H1 (cell line): ENCODE data around the gene PGAP3. TPM values are rescaled to one million over a fixed set of nuclear protein-coding genes. Genes with fewer than 3 reads are reported as not detected.

ENCODE experiments used
- CTCF ChIA-PET: fragments of 300-600 bp; sonication (Branson Sonifier 250); formaldehyde crosslinking; loops from one replicate; lab custom pipeline; 2021; ENCODE audit not compliant: partially characterized antibody; lab: Charles Lee
- POLR2A ChIA-PET: fragments of 300-600 bp; sonication (Branson Sonifier 250); formaldehyde crosslinking; loops from one replicate; lab custom pipeline; 2021; ENCODE audit warnings: inconsistent platforms; ENCODE audit not compliant: partially characterized antibody; lab: Charles Lee
- DNase-seq, 2 experiments: peaks; one replicate each; pipeline versions ENCODE4 v3.0.0 to v3.0.0-alpha.2; 2010 to 2022; ENCODE audit warnings: low spot score in 2 of 2, low read depth in 1 of 2, mixed read lengths in 1 of 2
- FAIRE-seq: peaks from 2 replicates; lab custom pipeline; 2011; peaks lifted over from hg19 to GRCh38; lab: Jason Lieb, UNC
- H2AFZ ChIP-seq: 2 replicates; pipeline ENCODE4 v1.8.1; 2012; ENCODE audit warnings: low read length, inconsistent platforms
- H2AK5ac ChIP-seq: 2 replicates; pipeline ENCODE4 v1.6.1; 2013; ENCODE audit warnings: low read depth, low read length
- H2BK120ac ChIP-seq: replicated peaks from 2 replicates; pipeline ENCODE3; 2013; ENCODE audit warnings: low read depth, low read length, inconsistent platforms
- H2BK12ac ChIP-seq: 2 replicates; pipeline ENCODE4 v1.6.1; 2013; ENCODE audit warnings: low read depth, low read length
- H2BK15ac ChIP-seq: 2 replicates; pipeline ENCODE4 v1.6.1; 2013; ENCODE audit warnings: low read length
- H2BK20ac ChIP-seq: 2 replicates; pipeline ENCODE4 v1.6.1; 2013; ENCODE audit warnings: low read length
- H2BK5ac ChIP-seq: 2 replicates; pipeline ENCODE4 v1.6.1; 2013; ENCODE audit warnings: low read depth, low read length
- H3K14ac ChIP-seq: 2 replicates; pipeline ENCODE4 v1.6.1; 2013; ENCODE audit warnings: inconsistent platforms; ENCODE audit not compliant: insufficient read length
- H3K18ac ChIP-seq: 2 replicates; pipeline ENCODE4 v1.6.1; 2013; ENCODE audit warnings: low read length; ENCODE audit errors: extremely low read depth
- H3K23ac ChIP-seq: 2 replicates; pipeline ENCODE4 v1.6.1; 2013; ENCODE audit warnings: inconsistent platforms; ENCODE audit not compliant: insufficient read length
- H3K23me2 ChIP-seq: 2 replicates; pipeline ENCODE4 v1.6.1; 2013; ENCODE audit warnings: low read depth, low read length
- H3K27ac ChIP-seq: 2 replicates; pipeline ENCODE4 v1.6.1; 2011; ENCODE audit warnings: low read depth, low read length, inconsistent platforms
- H3K27me3 ChIP-seq, 4 experiments: replicated peaks in 1 of 4; 1 replicate in 1 of 4; 2 replicates in 3 of 4; pipeline versions ENCODE4 v1.6.1 to v1.8.1; 2011 to 2013; ENCODE audit warnings: low read length in 3 of 4, mild to moderate bottlenecking in 3 of 4, inconsistent platforms in 2 of 4, mixed read lengths in 2 of 4, moderate library complexity in 1 of 4; ENCODE audit not compliant: control insufficient read depth in 3 of 4, insufficient read depth in 3 of 4; ENCODE audit errors: extremely low read depth in 1 of 4
- H3K36me3 ChIP-seq, 4 experiments: 2 replicates each; pipeline versions ENCODE4 v1.6.1 to v1.8.1; 2011 to 2013; ENCODE audit warnings: mild to moderate bottlenecking in 4 of 4, low read length in 3 of 4, moderate library complexity in 2 of 4, control low read depth in 1 of 4, inconsistent platforms in 1 of 4; ENCODE audit not compliant: insufficient read depth in 4 of 4, control insufficient read depth in 2 of 4
- H3K4ac ChIP-seq: replicated peaks from 2 replicates; pipeline ENCODE3; 2013; ENCODE audit warnings: low read length, low read depth, mixed read lengths, inconsistent platforms; ENCODE audit not compliant: insufficient read length
- H3K4me1 ChIP-seq, 4 experiments: replicated peaks in 1 of 4; 1 replicate in 1 of 4; 2 replicates in 3 of 4; pipeline versions ENCODE4 v1.6.1 to v1.8.1; 2011 to 2013; ENCODE audit warnings: low read length in 3 of 4, inconsistent platforms in 2 of 4, mixed read lengths in 1 of 4; ENCODE audit not compliant: insufficient read depth in 4 of 4, control insufficient read depth in 3 of 4
- H3K4me2 ChIP-seq, 2 experiments: 2 replicates each; pipeline versions ENCODE4 v1.6.1 to v1.8.1; 2011 to 2013; ENCODE audit warnings: low read depth in 2 of 2, low read length in 2 of 2, control low read depth in 1 of 2, inconsistent platforms in 1 of 2, mild to moderate bottlenecking in 1 of 2; ENCODE audit not compliant: insufficient read depth in 1 of 2
- H3K4me3 ChIP-seq, 4 experiments: fragments of 200-600, 300-600 bp in 1 of 4; sonication (generic), shearing (Covaris generic), sonication (Bioruptor Twin) in 1 of 4; 2 replicates each; pipeline versions ENCODE4 v1.5.1 to v1.8.1; 2011 to 2016; ENCODE audit warnings: low read length in 4 of 4, low read depth in 3 of 4, control low read depth in 2 of 4, inconsistent platforms in 2 of 4, mild to moderate bottlenecking in 2 of 4, mixed read lengths in 1 of 4, moderate library complexity in 1 of 4; ENCODE audit not compliant: insufficient read depth in 2 of 4; ENCODE audit errors: extremely low read depth in 1 of 4
- H3K56ac ChIP-seq: replicated peaks from 2 replicates; pipeline ENCODE3; 2013; ENCODE audit warnings: low read depth, mild to moderate bottlenecking, mixed read lengths, low read length, inconsistent platforms; ENCODE audit not compliant: insufficient read length
- H3K79me1 ChIP-seq: 2 replicates; pipeline ENCODE4 v1.6.1; 2013; ENCODE audit warnings: low read depth, low read length, control low read depth
- H3K79me2 ChIP-seq, 2 experiments: 2 replicates each; pipeline versions ENCODE4 v1.6.1 to v1.8.1; 2012 to 2013; ENCODE audit warnings: low read length in 2 of 2, mild to moderate bottlenecking in 2 of 2, inconsistent platforms in 1 of 2; ENCODE audit not compliant: insufficient read depth in 2 of 2, control insufficient read depth in 1 of 2
- H3K9ac ChIP-seq, 4 experiments: replicated peaks in 1 of 4; 1 replicate in 1 of 4; 2 replicates in 3 of 4; pipeline versions ENCODE4 v1.6.1 to v1.8.1; 2011 to 2013; ENCODE audit warnings: low read depth in 3 of 4, low read length in 3 of 4, control low read depth in 2 of 4, mild to moderate bottlenecking in 2 of 4, moderate library complexity in 2 of 4, inconsistent platforms in 1 of 4; ENCODE audit errors: extremely low read depth in 1 of 4
- H3K9me3 ChIP-seq, 2 experiments: 2 replicates each; pipeline versions ENCODE4 v1.6.1 to v1.8.1; 2012 to 2013; ENCODE audit warnings: mild to moderate bottlenecking in 2 of 2, moderate library complexity in 2 of 2, control low read depth in 1 of 2, inconsistent platforms in 1 of 2, low read depth in 1 of 2, low read length in 1 of 2, mixed read lengths in 1 of 2; ENCODE audit not compliant: insufficient read depth in 2 of 2
- H4K20me1 ChIP-seq, 2 experiments: replicated peaks in 1 of 2; 2 replicates each; pipeline versions ENCODE3 to v1.8.1; 2011 to 2013; ENCODE audit warnings: inconsistent platforms in 2 of 2, low read length in 2 of 2, mild to moderate bottlenecking in 1 of 2; ENCODE audit not compliant: insufficient read depth in 2 of 2, control insufficient read depth in 1 of 2
- H4K5ac ChIP-seq: 2 replicates; pipeline ENCODE4 v1.6.1; 2013; ENCODE audit warnings: low read length, low read depth, mixed read lengths, inconsistent platforms; ENCODE audit not compliant: insufficient read length
- H4K8ac ChIP-seq: 2 replicates; pipeline ENCODE4 v1.8.0; 2013; ENCODE audit warnings: mild to moderate bottlenecking, moderate library complexity, low read length, inconsistent platforms; ENCODE audit not compliant: insufficient read depth; ENCODE audit errors: extremely low read depth
- H4K91ac ChIP-seq: replicated peaks from 2 replicates; pipeline ENCODE3; 2013; ENCODE audit warnings: low read length, mixed read lengths, inconsistent platforms; ENCODE audit not compliant: insufficient read length
- MAFK ChIP-seq: IDR thresholded peaks from 2 replicates; pipeline ENCODE4 v1.6.1; 2012; ENCODE audit warnings: low read depth, mild to moderate bottlenecking, improper control_type of control experiment, low read length
- WGBS, 2 experiments: shearing (Covaris generic) in 1 of 2; methylation state at CpG; one replicate each; pipeline versions ENCODE4 v1.1.6 to v1.1.7; 2013 to 2015; ENCODE audit warnings: low lambda C conversion rate in 2 of 2, mixed read lengths in 2 of 2, inconsistent platforms in 1 of 2, low coverage in 1 of 2, missing lambda C conversion rate in 1 of 2; ENCODE audit not compliant: insufficient replicate concordance in 2 of 2, insufficient coverage in 1 of 2, insufficient read length in 1 of 2; ENCODE audit errors: extremely low coverage in 1 of 2, missing lambda C conversion rate in 1 of 2; 5-methylcytosine and 5-hydroxymethylcytosine counted together
- polyA plus RNA-seq, 7 experiments: library from polyadenylated mRNA; depleted of rRNA in 3 of 7; stranded (reverse) in 5 of 7; unstranded in 2 of 7; fragments of >200 nt in 5 of 7; fragments of 200-250 nt in 2 of 7; gene quantifications; 1 replicate in 5 of 7; 2 replicates in 1 of 7; 4 replicates in 1 of 7; pipeline versions ENCODE4 v1.2.1 to v1.2.3, GENCODE V29; 2011 to 2013; ENCODE audit warnings: missing spikeins in 2 of 7, mixed read lengths in 2 of 7
- total RNA-seq: library from RNA; stranded (reverse); fragmentation: NEBNext Ultra II Directional; extraction: Animal tissue kit (Norgen Biotek cat#: 25700); gene quantifications from 2 replicates; pipeline ENCODE4 v1.2.1, GENCODE V29; 2021

The PGAP3 gene
- total and polyA plus RNA-seq, 2 of the 8 experiments (the other 6 are each of a cell fraction or from before 2014, with no cell fraction given), result 21.0 to 30.7 TPM

GRCh38 chr17:39715375-39716072 lies 27.7 kb upstream of the PGAP3 start:
- H3K4me2 ChIP-seq, result no peak overlapping the region
- H3K23me2 ChIP-seq, result no peaks in the 10 kb centered on the region
- ChIA-PET POLR2A (interaction anchor here (0.9 to 4.5 kb wide), 8 partner anchors 8 to 35 kb away, joined by 3 to 23 read pairs (median 5); partner anchors contain the start of genes ERBB2 and MIEN1), CTCF (interaction anchor here (0.5 to 2.7 kb wide), 9 partner anchors 10 to 167 kb away, joined by 3 to 13 read pairs (median 3); partner anchors contain the start of genes MIEN1 and PGAP3)
- DNase-seq (no peak), FAIRE-seq (no peak)
- peaks cover 8 to 10% of the 10 kb centered on the region in 2 experiments for H4K20me1 ChIP-seq
- H2BK12ac ChIP-seq, result no peak overlapping the region
- H4K91ac ChIP-seq, result no peak overlapping the region
- H3K27me3 ChIP-seq, result no peaks in the 10 kb centered on the region
- no peak overlapping the region for H3K18ac ChIP-seq
- H3K56ac ChIP-seq, result no peak overlapping the region
- H2BK20ac ChIP-seq, result no peak overlapping the region
- H3K4me3 ChIP-seq, result no peak overlapping the region
- H3K4me1 ChIP-seq, result no peaks in the 10 kb centered on the region
- H3K79me1 ChIP-seq, result no peaks in the 10 kb centered on the region
- no peak overlapping the region for H3K9ac ChIP-seq
- no peak overlapping the region for H3K23ac ChIP-seq
- H4K8ac ChIP-seq, result no peak overlapping the region
- no peak overlapping the region for H3K14ac ChIP-seq
- H3K79me2 ChIP-seq, result peaks cover 0 to 4% of the 10 kb centered on the region in 2 experiments; a peak in 2 of 4 replicates
- H2AFZ ChIP-seq, result no peak overlapping the region
- H3K36me3 ChIP-seq, result peaks cover 45 to 94% (median 75%) of the 10 kb centered on the region in 4 experiments
- no peaks in the 10 kb centered on the region for H3K9me3 ChIP-seq
- no peak overlapping the region for H2BK120ac ChIP-seq
- no peak overlapping the region for H3K4ac ChIP-seq
- WGBS, 2 experiments, result 94% methylated on average over 18 of the region's 18 CpGs; no CpG with 5 or more reads in 1 of the 2 experiments
- H2AK5ac ChIP-seq, result no peak overlapping the region
- no peak overlapping the region for H2BK5ac ChIP-seq
- H4K5ac ChIP-seq, result no peak overlapping the region
- H2BK15ac ChIP-seq, result no peak overlapping the region
- 0 out of 2 replicates have a peak overlapping the region, but pooled peaks have one; percentile 47 for H3K27ac ChIP-seq
- TF ChIP-seq MAFK, result no peak
